Measurements from ENCODE around the gene ZMYM2.

The ZMYM2 gene

GRCh38 chr13:20131057-20131832, 172.7 kb downstream of the ZMYM2 start:
- no peak for DNase-seq

GRCh38 chr13:20132052-20132634, 173.6 kb downstream of the ZMYM2 start:
- no peak for DNase-seq

GRCh38 chr13:20134732-20135131, 176.2 kb downstream of the ZMYM2 start:
- DNase-seq = no peak

GRCh38 chr13:20136781-20137703, 178.5 kb downstream of the ZMYM2 start:
- DNase-seq = peak in 4 of 56 donors; percentile 4 to 19 (median 8)

- no peak for DNase-seq
These were observed 179.3 kb downstream of the ZMYM2 start for GRCh38 chr13:20137875-20138274.

GRCh38 chr13:20140487-20140886, 182.0 kb downstream of the ZMYM2 start:
- DNase-seq = no peak
